ENCODE data around the gene IL19.

IL19 gene

GRCh38 chr1:206843626-206844025, 73.1 kb downstream of the IL19 start:
- Histone ChIP-seq H3K9me3 (ENCODE audit: control insufficient read depth, insufficient read depth, low read depth, low read length) (no peaks in the 10 kb centered on the region), H3K36me3 (ENCODE audit: control insufficient read depth in 2 of 2, insufficient read depth in 1 of 2, low read length in 2 of 2) (no peaks in the 10 kb centered on the region), H3K4me1 (ENCODE audit: control insufficient read depth, insufficient read depth, low read length) (no peaks in the 10 kb centered on the region), H3K27ac (ENCODE audit: extremely low read depth, low read depth, low read length) (no peak overlapping the region), H3K4me3 (ENCODE audit: low read depth, low read length) (no peak overlapping the region)
- TF ChIP-seq ZNF280C (tag by site-specific recombination; IDR thresholded peaks at IDR 0.05) (no peak), ZNF585B (tag by site-specific recombination; IDR thresholded peaks at IDR 0.05) (no peak), ZNF174 (tag by site-specific recombination; IDR thresholded peaks at IDR 0.05) (no peak), INSM2 (tag by site-specific recombination; IDR thresholded peaks at IDR 0.05) (no peak), ELK4 (IDR thresholded peaks at IDR 0.05; ENCODE audit: borderline replicate concordance, low read depth, low read length) (no peak), ZSCAN30 (tag by site-specific recombination; IDR thresholded peaks at IDR 0.05) (no peak), OVOL3 (tag by site-specific recombination; IDR thresholded peaks at IDR 0.05) (no peak), ZNF76 (tag by site-specific recombination; IDR thresholded peaks at IDR 0.05; ENCODE audit: borderline replicate concordance, low read depth) (no peak), ZNF221 (tag by site-specific recombination; IDR thresholded peaks at IDR 0.05; ENCODE audit: borderline replicate concordance) (no peak), GLI4 (tag by site-specific recombination; IDR thresholded peaks at IDR 0.05) (no peak), EGR2 (tag by site-specific recombination; IDR thresholded peaks at IDR 0.05; ENCODE audit: low read depth) (no peak)
- POLR2A ChIA-PET, result no interaction called here
- CTCF ChIA-PET, result no interaction called here

- Histone ChIP-seq H3K4me1 (ENCODE audit: control insufficient read depth, insufficient read depth, low read length) (no peaks in the 10 kb centered on the region), H3K4me3 (ENCODE audit: low read depth, low read length) (no peak overlapping the region), H3K9me3 (ENCODE audit: control insufficient read depth, insufficient read depth, low read depth, low read length) (no peaks in the 10 kb centered on the region), H3K36me3 (ENCODE audit: control insufficient read depth in 2 of 2, insufficient read depth in 1 of 2, low read length in 2 of 2) (no peaks in the 10 kb centered on the region), H3K27ac (ENCODE audit: extremely low read depth, low read depth, low read length) (no peak overlapping the region)
- ChIA-PET POLR2A (no interaction called here), CTCF (interaction anchor here (0.6 to 3.1 kb wide), 4 partner anchors 10 to 237 kb away, joined by 3 to 11 read pairs (median 4); no protein-coding TSS in a partner anchor)
- no peak for TF ChIP-seq MYNN (tag by site-specific recombination; IDR thresholded peaks at IDR 0.05; ENCODE audit: borderline replicate concordance)
These were observed 75.9 kb downstream of the IL19 start for GRCh38 chr1:206846487-206846886.

GRCh38 chr1:206847337-206847834, 76.8 kb downstream of the IL19 start:
- no peaks in the 10 kb centered on the region for H3K9me3 ChIP-seq (ENCODE audit: control insufficient read depth, insufficient read depth, low read depth, low read length)
- TF ChIP-seq RBAK (tag by site-specific recombination; IDR thresholded peaks at IDR 0.05), result no peak
- no peak for TF ChIP-seq OVOL3 (tag by site-specific recombination; IDR thresholded peaks at IDR 0.05)
- TF ChIP-seq ZNF473 (tag by site-specific recombination; IDR thresholded peaks at IDR 0.05), result no peak
- TF ChIP-seq GLIS2 (tag by site-specific recombination; IDR thresholded peaks at IDR 0.05), result no peak
- TF ChIP-seq ELK4 (IDR thresholded peaks at IDR 0.05; ENCODE audit: borderline replicate concordance, low read depth, low read length), result no peak
- TF ChIP-seq ZNF785 (tag by site-specific recombination; IDR thresholded peaks at IDR 0.05), result no peak
- TF ChIP-seq ZSCAN16 (tag by site-specific recombination; IDR thresholded peaks at IDR 0.05), result no peak
- no peak for TF ChIP-seq ZNF629 (tag by site-specific recombination; IDR thresholded peaks at IDR 0.05)
- TF ChIP-seq TRIM28 (IDR thresholded peaks at IDR 0.05; ENCODE audit: borderline replicate concordance, low read length), result no peak
- H3K4me1 ChIP-seq (ENCODE audit: control insufficient read depth, insufficient read depth, low read length), result no peaks in the 10 kb centered on the region
- ChIA-PET CTCF (interaction anchor here (0.6 to 3.1 kb wide), 4 partner anchors 9 to 133 kb away, joined by 3 to 11 read pairs (median 5); partner anchors contain the start of gene IL20), POLR2A (no interaction called here)
- H3K4me3 ChIP-seq (ENCODE audit: low read depth, low read length), result no peak overlapping the region
- H3K36me3 ChIP-seq (ENCODE audit: control insufficient read depth in 2 of 2, insufficient read depth in 1 of 2, low read length in 2 of 2), result no peaks in the 10 kb centered on the region
- no peak overlapping the region for H3K27ac ChIP-seq (ENCODE audit: extremely low read depth, low read depth, low read length)
